MCF 10A (cell line): ENCODE data around the gene RBM20. TPM values are rescaled to one million over a fixed set of nuclear protein-coding genes. Genes with fewer than 3 reads are reported as not detected.
A peak's percentile ranks its signal among the peaks of the same experiment; 100 is the strongest.
"Not testable (repeated sequence)": the region's sequence is repeated elsewhere in the genome, so short reads cannot be mapped to it uniquely, and the experiment has no call there.

Source experiments
- BruUV-seq: library from RNA; stranded (reverse); fragments of 400-500 nt; replicated peaks from 2 replicates; lab custom pipeline; 2021; lab: Mats Ljungman, UMichigan
- CTCF ChIA-PET: fragments of 300-600 bp; sonication (Branson Sonifier 250); formaldehyde crosslinking; extraction: SDS; loops from one replicate; lab custom pipeline; 2021; ENCODE audit warnings: antibody characterized with exemption, inconsistent platforms; lab: Yijun Ruan, JAX
- POLR2A ChIA-PET: fragments of 300-600, 350-650 bp; sonication (Branson Sonifier 250); formaldehyde crosslinking; extraction: SDS; loops from one replicate; lab custom pipeline; 2020; ENCODE audit warnings: antibody characterized with exemption, inconsistent platforms; lab: Yijun Ruan, JAX
- DNase-seq: peaks from one replicate; pipeline ENCODE4 v3.0.0-alpha.2; 2018; ENCODE audit not compliant: unreplicated experiment
- H3K27ac Mint-ChIP-seq: one replicate; pipeline ENCODE4 v1.8.0; 2022; ENCODE audit warnings: mild to moderate bottlenecking, low read depth, mixed read lengths; ENCODE audit not compliant: unreplicated experiment
- H3K27me3 Mint-ChIP-seq: one replicate; pipeline ENCODE4 v1.8.0; 2022; ENCODE audit warnings: mixed read lengths; ENCODE audit not compliant: insufficient read depth, unreplicated experiment
- H3K36me3 Mint-ChIP-seq: one replicate; pipeline ENCODE4 v1.8.0; 2022; ENCODE audit warnings: mild to moderate bottlenecking, moderate library complexity, mixed read lengths; ENCODE audit not compliant: insufficient read depth, unreplicated experiment
- H3K4me1 Mint-ChIP-seq: one replicate; pipeline ENCODE4 v1.8.0; 2022; ENCODE audit warnings: mixed read lengths; ENCODE audit not compliant: insufficient read depth, unreplicated experiment
- H3K4me3 Mint-ChIP-seq: one replicate; pipeline ENCODE4 v1.8.0; 2022; ENCODE audit warnings: mild to moderate bottlenecking, moderate library complexity, mixed read lengths; ENCODE audit not compliant: unreplicated experiment
- H3K9me3 Mint-ChIP-seq: one replicate; pipeline ENCODE4 v1.8.0; 2022; ENCODE audit warnings: mixed read lengths; ENCODE audit not compliant: unreplicated experiment
- intact Hi-C: fragments of 100-400 bp; cut with micrococcal nuclease; formaldehyde crosslinking; loops from 2 replicates; pipeline ENCODE4 v1.14.1; 2022
- total RNA-seq: library from RNA; stranded (reverse); gene quantifications from 2 replicates; pipeline ENCODE4 v1.2.3, GENCODE V29; 2022
- TF ChIP-seq, protein P1 (sequence below): fragments of 200-600 bp; IDR thresholded peaks from one replicate; pipeline ENCODE4 v1.8.0; 2022; ENCODE audit warnings: antibody characterized with exemption, mild to moderate bottlenecking; ENCODE audit not compliant: unreplicated experiment

RBM20 gene
- total RNA-seq, 1 experiment from 2014 or later: not detected

DNA sequence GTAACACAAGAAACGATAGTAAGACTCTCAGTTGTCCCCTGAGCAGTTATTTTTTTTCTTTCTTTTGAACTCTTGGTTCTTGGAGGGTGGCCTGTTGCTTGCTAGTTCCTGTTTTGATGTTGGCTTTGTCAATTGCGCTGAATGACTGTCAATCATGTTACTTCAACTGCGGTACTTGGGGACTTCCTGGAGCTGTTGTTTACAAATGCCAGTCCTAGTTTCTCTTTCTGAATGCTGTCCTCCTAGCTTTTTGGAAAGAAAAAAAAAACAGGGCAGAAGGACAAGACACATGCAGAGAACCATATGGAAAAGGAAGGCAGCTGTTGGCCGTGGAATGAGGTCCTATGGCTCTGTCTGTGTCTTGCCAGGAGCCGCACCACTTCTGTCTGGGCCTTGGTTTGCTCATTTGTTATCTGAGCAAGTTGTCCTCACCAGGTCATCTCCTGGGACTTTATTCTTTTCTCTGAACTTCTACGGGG, 220.6 kb downstream of the RBM20 start:
- ChIA-PET POLR2A (interaction anchor here (0.6 to 4.2 kb wide), 16 partner anchors 8 to 544 kb away, joined by 3 to 36 read pairs (median 4); partner anchors contain the start of genes BBIP1, SHOC2 and SMC3), CTCF (interaction anchor here (0.6 to 1.3 kb wide), 5 partner anchors 11 to 150 kb away, joined by 3 to 5 read pairs (median 3); no protein-coding TSS in a partner anchor)
- Mint-ChIP-seq H3K9me3 (no peaks in the 10 kb centered on the region), H3K36me3 (no peaks in the 10 kb centered on the region), H3K27ac (peak overlapping the region; percentile 98), H3K27me3 (no peaks in the 10 kb centered on the region), H3K4me3 (peak overlapping the region; percentile 58), H3K4me1 (peaks cover 60% of the 10 kb centered on the region)
- BruUV-seq: no TSS peak
- no peak for DNase-seq
- intact Hi-C loops: no loop called here
- TF ChIP-seq, protein P1, sequence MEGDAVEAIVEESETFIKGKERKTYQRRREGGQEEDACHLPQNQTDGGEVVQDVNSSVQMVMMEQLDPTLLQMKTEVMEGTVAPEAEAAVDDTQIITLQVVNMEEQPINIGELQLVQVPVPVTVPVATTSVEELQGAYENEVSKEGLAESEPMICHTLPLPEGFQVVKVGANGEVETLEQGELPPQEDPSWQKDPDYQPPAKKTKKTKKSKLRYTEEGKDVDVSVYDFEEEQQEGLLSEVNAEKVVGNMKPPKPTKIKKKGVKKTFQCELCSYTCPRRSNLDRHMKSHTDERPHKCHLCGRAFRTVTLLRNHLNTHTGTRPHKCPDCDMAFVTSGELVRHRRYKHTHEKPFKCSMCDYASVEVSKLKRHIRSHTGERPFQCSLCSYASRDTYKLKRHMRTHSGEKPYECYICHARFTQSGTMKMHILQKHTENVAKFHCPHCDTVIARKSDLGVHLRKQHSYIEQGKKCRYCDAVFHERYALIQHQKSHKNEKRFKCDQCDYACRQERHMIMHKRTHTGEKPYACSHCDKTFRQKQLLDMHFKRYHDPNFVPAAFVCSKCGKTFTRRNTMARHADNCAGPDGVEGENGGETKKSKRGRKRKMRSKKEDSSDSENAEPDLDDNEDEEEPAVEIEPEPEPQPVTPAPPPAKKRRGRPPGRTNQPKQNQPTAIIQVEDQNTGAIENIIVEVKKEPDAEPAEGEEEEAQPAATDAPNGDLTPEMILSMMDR: no peak

DNA sequence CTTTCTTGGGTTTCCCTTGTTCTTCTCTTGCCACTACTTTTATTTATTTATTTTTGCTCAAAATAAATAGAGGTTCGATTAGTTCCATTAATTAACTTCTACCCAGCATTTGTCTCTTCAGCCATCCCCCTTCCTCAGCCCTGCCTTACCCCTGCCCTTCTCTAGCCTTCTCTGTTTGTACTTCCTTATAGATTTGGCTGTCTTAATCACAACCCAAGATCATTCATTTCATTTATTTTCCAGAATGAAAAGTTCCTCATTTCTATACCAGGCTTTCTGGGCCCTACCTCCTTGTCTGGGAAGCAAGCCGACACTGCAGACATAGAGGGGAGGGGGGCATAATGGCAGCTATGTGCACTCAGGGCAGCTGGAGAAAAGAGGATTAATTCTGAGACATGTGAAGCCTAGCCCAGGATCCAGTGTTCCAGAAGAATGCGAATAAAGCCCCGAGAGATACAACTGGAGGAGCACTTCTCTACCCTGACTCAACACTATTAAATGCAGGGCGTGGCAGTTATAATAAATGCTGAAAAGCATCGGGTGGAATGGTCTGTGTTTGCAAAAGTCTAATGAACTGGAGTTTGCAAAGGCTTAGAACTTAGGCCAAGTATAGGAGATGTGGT, 221.2 kb downstream of the RBM20 start:
- H3K4me3 Mint-ChIP-seq: peak overlapping the region; percentile 58
- TF ChIP-seq, protein P1: no peak
- no peaks in the 10 kb centered on the region for H3K9me3 Mint-ChIP-seq
- ChIA-PET CTCF (interaction anchor here (0.6 to 1.4 kb wide), 5 partner anchors 11 to 149 kb away, joined by 3 to 5 read pairs (median 4); no protein-coding TSS in a partner anchor), POLR2A (interaction anchor here (0.6 to 4.2 kb wide), 23 partner anchors 8 to 544 kb away, joined by 3 to 36 read pairs (median 4); partner anchors contain the start of genes BBIP1, SHOC2 and SMC3)
- intact Hi-C loops: no loop called here
- BruUV-seq: no TSS peak
- H3K27me3 Mint-ChIP-seq: no peaks in the 10 kb centered on the region
- H3K27ac Mint-ChIP-seq: peak overlapping the region; percentile 98
- DNase-seq: peak; percentile 67
- no peaks in the 10 kb centered on the region for H3K36me3 Mint-ChIP-seq
- peaks cover 60% of the 10 kb centered on the region for H3K4me1 Mint-ChIP-seq

DNA sequence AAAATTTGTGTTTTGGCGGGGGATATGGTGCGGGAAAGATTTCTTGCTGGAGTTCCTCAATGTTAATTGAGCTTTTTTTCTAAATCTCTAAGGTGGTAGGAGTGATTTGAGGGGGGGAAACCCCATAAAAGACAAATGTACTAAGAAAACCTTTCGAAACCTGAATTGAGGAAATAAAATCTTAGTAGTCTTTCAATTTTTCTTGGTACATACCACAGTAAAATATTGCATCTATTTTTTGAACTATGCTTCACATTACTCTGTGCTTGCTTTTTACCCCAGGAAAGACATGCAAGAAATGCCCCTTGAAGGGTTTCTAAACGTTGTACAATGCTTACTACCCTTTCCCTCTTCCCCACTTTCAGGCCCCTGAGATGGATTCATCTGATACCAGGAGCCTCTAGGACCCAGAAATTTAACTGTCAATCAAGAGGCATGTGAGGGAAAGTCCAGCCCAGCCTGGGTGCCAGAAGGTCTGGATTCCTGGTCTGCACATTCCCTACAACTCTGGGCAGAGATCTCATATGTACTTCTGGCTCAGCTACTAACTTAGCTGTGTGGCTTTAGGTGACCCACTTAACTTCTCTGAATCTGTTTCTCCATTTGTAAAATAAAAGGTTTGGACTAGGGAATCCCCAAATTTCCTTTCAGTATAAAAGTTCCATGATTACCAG, 221.8 kb downstream of the RBM20 start:
- H3K4me3 Mint-ChIP-seq: peak overlapping the region; percentile 58
- peaks cover 60% of the 10 kb centered on the region for H3K4me1 Mint-ChIP-seq
- H3K27ac Mint-ChIP-seq: peak overlapping the region; percentile 98
- no peaks in the 10 kb centered on the region for H3K9me3 Mint-ChIP-seq
- no TSS peak for BruUV-seq
- no peaks in the 10 kb centered on the region for H3K27me3 Mint-ChIP-seq
- intact Hi-C loops: no loop called here
- ChIA-PET POLR2A (interaction anchor here (0.6 to 4.2 kb wide), 23 partner anchors 8 to 365 kb away, joined by 3 to 36 read pairs (median 4); partner anchors contain the start of genes BBIP1, SHOC2 and SMC3), CTCF (interaction anchor here (1.4 to 1.7 kb wide), 2 partner anchors 8 to 11 kb away, joined by 4 to 5 read pairs; no protein-coding TSS in a partner anchor)
- no peaks in the 10 kb centered on the region for H3K36me3 Mint-ChIP-seq
- TF ChIP-seq, protein P1: no peak
- DNase-seq: no peak

DNA sequence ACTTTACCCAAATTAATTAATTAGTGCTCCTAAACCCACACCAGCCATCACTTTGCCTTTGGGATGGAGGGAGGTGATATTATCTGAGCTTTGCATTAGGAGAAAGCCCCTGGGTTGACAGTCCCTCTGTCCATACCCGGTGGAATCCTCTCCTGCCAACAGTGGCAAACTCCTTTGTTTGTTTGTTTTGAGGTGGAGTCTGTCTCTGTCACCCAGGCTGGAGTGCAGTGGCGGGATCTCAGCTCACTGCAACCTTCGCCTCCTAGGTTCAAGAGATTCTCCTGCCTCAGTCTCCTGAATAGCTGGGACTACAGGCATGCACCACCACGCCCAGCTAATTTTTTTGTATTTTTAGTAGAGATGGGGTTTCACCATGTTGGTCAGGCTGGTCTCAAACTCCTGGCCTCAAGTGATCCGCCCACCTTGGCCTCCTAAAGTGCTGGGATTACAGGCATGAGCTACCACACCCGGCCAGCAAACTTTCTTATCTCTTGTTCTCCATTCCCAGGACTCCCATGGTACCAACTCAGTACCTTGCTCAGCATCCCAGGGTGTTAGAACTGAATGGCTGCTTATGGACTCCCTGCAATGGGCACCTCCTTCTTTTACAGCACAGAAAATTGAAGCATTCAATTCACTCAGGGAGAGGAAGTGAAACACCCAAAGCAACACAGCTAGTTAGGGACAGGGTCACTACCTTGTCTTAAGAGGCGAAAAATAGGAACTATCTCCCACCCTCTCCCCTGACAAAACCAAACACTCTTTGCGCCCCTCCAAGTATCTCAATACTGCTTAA, 223.1 kb downstream of the RBM20 start:
- H3K27me3 Mint-ChIP-seq, H3K9me3 Mint-ChIP-seq, BruUV-seq, H3K36me3 Mint-ChIP-seq, H3K27ac Mint-ChIP-seq, H3K4me3 Mint-ChIP-seq, intact Hi-C loops, DNase-seq: not testable (repeated sequence)
- ChIA-PET POLR2A (interaction anchor here (0.6 to 4.2 kb wide), 11 partner anchors 9 to 932 kb away, joined by 3 to 36 read pairs (median 5); no protein-coding TSS in a partner anchor), CTCF (interaction anchor here (0.6 to 1.7 kb wide), 5 partner anchors 9 to 523 kb away, joined by 3 to 5 read pairs (median 4); no protein-coding TSS in a partner anchor)
- H3K4me1 Mint-ChIP-seq: peaks cover 61% of the 10 kb centered on the region
